ENCODE measurements around the gene UBE2O.

UBE2O gene

GRCh38 chr17:76414334-76415295, 38.3 kb downstream of the UBE2O start:
- no peak for DNase-seq (ENCODE audit: low spot score)

DNA sequence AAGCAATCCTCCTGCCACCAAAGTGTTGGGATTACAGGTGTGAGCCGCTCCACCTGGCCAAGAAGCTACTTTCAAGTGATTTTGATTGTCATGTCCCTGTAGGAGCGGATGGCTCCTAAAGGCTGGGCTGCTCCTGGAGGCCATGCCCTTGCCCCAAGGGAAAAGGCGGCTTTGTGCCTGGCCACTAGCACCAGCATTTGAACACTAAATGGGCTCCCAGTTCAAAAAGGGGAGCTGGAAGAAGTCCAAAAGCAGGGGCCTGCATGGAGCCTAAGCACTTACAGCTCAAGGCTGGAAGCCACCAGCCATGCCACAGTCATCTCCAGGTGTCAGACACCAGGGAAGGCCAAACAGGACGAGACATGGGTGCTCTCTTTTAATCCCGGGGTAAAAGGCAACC, 41.7 kb downstream of the UBE2O start:
- DNase-seq (ENCODE audit: low spot score): no peak

DNA sequence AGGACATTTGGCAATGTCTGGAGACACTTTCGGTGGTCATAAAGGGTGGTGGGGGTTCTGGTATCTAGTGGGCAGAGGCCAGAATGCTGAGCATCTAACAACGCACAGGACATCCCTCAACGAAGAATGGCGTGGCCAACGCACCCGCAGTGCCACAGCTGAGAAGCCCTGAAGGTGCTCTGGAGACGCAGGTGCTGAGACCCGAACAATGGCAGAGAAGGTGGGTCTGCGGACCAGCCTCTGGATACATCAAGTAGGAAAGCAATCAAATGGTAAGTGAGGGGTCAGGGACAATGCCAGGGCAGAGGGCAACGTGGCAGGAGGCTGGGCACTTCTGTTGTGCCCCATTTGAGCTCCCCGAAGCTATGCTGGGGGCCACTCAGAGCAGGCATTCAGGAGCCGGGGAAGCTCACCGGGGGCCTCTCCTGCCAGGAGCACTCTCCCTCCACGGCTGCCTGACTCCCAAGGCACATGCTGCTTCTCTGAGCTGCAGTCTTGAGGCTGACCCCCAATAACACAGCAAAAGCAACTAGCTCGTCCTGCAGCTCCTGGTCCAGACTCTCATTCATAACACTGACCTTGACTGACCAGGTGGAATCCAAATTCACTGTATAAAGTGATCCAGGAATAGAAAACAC, 42.5 kb downstream of the UBE2O start:
- DNase-seq (ENCODE audit: low spot score): no peak

- peak; percentile 68 for DNase-seq (ENCODE audit: low spot score)
Observed at GRCh38 chr17:76408037-76408849, 44.7 kb downstream of the UBE2O start.

GRCh38 chr17:76407509-76407908, 45.4 kb downstream of the UBE2O start:
- DNase-seq (ENCODE audit: low spot score): no peak

- DNase-seq (ENCODE audit: low spot score): no peak
Observed at GRCh38 chr17:76405967-76406647, 46.8 kb downstream of the UBE2O start.

GRCh38 chr17:76405607-76405966, 47.4 kb downstream of the UBE2O start:
- no peak for DNase-seq (ENCODE audit: low spot score)

DNA sequence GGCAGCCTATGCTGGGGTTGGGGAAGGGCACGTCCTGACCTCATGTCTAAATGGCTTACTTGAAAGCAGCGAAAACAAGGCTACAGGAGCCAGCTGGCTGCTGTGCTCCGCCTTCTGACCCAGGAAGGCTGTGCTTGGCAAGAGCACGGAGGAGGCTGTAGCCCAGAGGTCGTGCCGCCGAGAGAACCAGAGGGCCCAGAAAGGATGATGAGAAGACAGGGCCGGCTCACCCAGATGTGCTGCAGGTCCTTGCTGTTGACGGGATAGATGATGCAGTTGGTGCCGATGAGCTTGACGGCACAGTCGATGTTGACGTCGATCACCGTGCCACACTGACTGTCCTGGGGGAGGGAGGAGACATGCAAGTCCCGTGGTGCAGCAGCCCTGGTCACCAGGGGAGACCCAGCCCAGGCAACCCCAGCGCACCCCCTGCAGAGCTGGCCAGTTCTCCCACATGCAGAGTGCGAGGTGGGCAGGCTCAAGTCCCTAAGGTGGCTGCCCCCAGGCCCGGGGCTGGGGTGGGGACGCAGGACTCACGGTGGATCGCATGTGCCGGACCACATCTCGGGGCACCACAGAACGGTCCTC, 47.9 kb downstream of the UBE2O start:
- no peak for DNase-seq (ENCODE audit: low spot score)

DNA sequence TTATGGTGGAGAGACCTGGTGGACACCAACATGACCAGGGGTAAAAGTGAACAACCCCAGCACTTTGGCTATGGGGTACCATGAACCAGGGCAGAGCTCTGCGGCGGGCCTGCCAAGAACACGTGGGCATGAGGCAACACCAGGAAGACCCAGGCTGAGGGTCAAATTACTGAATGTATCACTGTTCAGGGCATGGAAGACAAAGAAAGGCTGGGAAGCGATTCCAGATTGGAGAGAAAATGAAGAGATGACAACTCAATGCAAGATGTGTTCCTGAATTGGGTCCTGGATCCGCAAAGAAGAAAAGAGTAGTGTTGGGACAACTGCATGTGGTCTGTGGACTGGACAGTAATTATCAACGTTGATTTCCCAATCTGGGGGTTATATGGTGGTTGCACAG, 48.7 kb downstream of the UBE2O start:
- no peak for DNase-seq (ENCODE audit: low spot score)

DNA sequence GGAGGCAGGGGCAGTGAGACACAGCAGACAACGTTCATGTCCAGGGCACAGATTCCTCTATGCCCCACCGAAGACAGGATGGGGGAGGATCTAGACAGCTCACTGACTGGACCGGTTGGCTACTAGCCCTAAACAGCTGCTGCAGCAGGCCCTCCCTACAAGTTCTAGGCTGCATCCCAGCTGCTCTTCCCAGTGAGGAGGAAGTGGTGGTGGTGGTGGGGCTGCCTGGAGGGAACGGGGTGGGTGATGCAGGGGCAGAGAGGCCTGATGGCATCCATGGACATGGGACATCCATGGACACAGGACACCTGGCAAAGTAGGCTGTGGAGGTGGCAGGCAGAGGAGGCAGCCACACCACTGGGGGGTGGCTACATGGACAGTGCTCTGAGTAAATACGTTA, 50.2 kb downstream of the UBE2O start:
- DNase-seq (ENCODE audit: low spot score): no peak

DNA sequence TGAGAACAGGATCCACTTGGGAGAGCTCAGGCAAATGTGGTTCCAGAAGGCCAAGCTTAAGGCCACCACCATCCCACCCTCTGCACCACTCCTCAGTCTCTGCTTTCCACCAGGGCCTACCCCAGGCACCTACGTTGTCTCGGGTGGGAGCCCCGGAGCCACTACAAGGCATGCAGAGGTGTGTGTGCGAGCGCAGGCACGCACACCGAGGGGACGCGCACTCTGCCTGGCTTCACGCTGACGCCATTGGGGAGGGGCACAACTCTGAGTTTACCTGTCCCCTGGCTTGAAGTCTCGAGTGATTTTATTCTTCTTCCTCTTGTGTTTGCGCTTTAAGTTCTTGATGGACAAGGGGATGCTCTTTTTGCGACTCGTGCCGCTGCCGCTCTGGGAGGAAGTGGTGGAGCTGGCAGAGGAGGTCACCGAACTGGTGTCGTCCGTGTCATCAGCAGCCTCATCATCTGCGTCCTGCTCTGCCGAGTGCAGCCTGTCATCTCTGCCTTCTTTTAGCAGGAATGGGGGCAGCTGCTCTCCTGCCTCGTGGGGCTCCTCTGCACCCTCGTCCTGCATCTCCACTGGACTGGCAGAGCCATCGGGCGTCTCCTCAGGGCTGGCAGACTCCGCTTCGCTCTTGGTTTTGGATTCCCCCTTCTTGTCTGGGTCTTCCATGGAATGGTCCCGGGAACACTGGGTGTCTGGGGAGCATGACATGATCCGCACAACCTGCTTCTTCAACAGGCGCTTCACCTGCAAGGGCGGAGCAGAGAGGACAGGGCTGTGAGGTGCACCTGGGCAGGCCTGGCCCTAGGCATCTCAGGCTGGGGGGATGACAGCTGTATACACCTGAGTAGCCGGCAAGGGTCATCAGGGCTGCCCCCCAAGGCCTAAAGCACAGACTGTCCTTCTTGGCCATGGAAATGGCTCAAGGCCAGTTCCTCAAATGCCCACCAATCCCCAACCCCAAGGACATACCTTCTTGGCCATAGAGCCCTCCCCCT, 53.5 kb downstream of the UBE2O start:
- DNase-seq (ENCODE audit: low spot score): no peak

- DNase-seq (ENCODE audit: low spot score): no peak
Observed at GRCh38 chr17:76398523-76399174, 54.3 kb downstream of the UBE2O start.

- peak; percentile 66 for DNase-seq (ENCODE audit: low spot score)
Observed at GRCh38 chr17:76397687-76398522, 55.0 kb downstream of the UBE2O start.

- DNase-seq (ENCODE audit: low spot score): no peak
Observed at GRCh38 chr17:76397184-76397583, 55.8 kb downstream of the UBE2O start.

DNA sequence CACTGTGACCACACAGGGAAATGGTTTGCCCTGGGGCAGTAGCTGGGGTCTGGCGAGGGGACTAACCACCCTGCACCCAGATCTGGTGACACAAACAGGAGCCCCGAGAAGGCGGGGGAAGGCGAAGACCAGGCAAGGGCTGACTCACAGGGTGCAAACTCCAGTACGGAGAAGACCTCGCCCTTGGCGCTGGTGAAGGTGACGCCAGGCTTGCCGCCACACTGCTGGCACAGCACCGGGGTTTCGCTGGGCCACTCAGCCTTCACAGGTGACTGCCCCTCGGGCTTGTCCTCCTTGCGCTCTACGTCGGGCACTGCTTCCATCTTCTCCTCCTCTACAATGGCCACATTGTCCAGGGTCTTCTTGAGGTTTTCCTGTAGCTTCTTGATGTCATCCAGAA, 57.0 kb downstream of the UBE2O start:
- DNase-seq (ENCODE audit: low spot score): no peak

GRCh38 chr17:76394166-76394565, 58.8 kb downstream of the UBE2O start:
- no peak for DNase-seq (ENCODE audit: low spot score)

- no peak for DNase-seq (ENCODE audit: low spot score)
Observed at GRCh38 chr17:76391200-76391715, 61.7 kb downstream of the UBE2O start.

DNA sequence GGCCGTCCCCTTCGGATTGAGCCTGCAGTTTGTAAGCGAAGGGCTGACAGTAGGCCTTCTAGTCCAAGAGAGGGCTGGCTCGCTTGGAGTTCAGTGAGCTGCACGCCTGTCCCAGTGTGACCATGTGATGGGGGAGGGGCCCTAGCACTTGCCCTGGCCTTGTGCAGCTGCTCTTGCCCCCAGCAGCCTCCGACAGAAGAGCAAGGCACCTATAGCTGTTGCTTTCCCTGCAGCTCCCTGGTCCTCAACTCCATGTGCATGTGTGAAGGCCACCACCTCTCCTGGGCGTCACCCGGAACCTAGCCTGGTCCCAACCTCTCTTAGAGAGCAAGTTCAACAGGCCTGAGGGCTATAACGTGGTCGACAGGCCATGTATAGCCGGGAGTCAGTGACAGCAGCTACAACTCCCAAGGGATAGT, 62.9 kb downstream of the UBE2O start:
- DNase-seq (ENCODE audit: low spot score): no peak

All from LoVo (cell line).